ENCODE data around the gene RBM20.

Gene RBM20

DNA sequence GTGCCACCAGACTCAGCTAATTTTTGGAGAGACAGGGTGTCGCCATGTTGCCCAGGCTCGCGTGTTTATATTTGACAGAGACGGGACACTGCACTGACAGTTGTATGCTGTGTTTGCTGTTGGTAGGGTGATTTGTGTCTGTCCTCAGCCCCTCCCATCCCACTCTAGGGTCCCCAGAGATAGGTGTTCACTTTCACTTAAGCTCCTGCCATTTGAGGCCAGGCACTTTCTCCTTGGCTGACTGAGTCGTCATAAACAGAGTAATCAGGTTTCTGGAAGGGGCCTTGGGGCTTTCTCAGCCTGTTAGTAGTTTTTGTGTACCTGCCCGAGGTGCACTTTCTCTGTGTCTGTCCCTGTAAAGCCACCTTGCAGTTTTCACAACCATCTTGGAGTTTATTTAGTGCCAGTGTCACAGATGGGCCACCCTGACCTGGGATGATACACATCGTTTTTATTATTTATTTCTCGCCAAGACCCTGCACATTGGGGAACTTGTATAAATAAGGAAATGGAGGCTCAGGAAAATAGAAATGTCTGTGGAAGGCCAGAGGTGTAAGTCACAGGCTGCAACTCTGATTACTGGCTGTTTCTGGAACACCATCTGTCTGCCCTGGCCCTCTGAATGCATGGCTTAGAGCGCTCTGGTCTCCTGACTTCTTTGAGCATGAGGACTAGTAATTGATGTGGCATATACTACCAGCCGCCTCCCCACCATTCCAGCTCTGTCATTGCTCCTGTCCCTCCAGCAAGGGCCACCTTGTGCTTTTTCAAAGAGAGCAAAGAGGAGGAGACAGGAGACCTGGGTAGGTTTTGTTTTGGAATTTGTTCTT, 145.7 kb downstream of the RBM20 start:
- Histone ChIP-seq H3K27me3 (ENCODE audit: control insufficient read depth, insufficient read depth, low read length) (no peaks in the 10 kb centered on the region), H3K9ac (ENCODE audit: low read length) (no peak overlapping the region), H3K36me3 (ENCODE audit: control insufficient read depth, low read depth, low read length) (no peaks in the 10 kb centered on the region), H3K27ac (ENCODE audit: low read length) (no peak overlapping the region), H3K4me3 (ENCODE audit: low read length) (no peak overlapping the region), H3K9me3 (ENCODE audit: control insufficient read depth, low read depth, low read length) (no peaks in the 10 kb centered on the region), H3K4me1 (ENCODE audit: control insufficient read depth, low read depth, low read length) (no peaks in the 10 kb centered on the region)

DNA sequence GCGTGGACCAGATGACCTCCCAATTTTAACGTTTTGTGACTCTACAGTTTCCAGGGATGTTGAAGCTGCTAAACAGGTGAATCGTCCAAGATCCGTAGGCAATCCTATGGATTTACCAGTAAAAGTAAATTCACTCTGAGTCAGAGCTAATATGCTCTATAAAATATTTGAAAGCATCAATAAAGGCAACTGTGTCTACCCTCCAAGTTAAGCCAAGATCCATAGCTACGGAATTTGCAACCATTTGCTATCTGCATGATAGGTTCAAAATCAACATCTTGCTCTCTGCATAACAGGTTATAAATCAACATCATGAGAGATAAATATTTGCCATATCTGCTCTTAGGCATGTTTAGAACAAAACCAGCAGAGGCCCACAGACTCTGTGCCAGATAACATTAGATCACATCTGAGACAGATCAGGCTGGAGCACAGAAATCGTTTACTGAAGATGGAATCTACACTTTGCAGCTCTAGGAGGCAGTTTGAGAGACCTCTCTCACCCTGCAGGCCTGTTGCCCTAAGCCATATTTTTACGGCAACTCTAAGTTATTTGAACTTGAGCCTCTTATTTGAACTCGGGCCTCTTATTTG, 146.9 kb downstream of the RBM20 start:
- Histone ChIP-seq H3K27ac (ENCODE audit: low read length) (no peak overlapping the region), H3K36me3 (ENCODE audit: control insufficient read depth, low read depth, low read length) (no peaks in the 10 kb centered on the region), H3K9me3 (ENCODE audit: control insufficient read depth, low read depth, low read length) (no peaks in the 10 kb centered on the region), H3K9ac (ENCODE audit: low read length) (no peak overlapping the region), H3K4me3 (ENCODE audit: low read length) (no peak overlapping the region), H3K4me1 (ENCODE audit: control insufficient read depth, low read depth, low read length) (no peaks in the 10 kb centered on the region), H3K27me3 (ENCODE audit: control insufficient read depth, insufficient read depth, low read length) (no peaks in the 10 kb centered on the region)

DNA sequence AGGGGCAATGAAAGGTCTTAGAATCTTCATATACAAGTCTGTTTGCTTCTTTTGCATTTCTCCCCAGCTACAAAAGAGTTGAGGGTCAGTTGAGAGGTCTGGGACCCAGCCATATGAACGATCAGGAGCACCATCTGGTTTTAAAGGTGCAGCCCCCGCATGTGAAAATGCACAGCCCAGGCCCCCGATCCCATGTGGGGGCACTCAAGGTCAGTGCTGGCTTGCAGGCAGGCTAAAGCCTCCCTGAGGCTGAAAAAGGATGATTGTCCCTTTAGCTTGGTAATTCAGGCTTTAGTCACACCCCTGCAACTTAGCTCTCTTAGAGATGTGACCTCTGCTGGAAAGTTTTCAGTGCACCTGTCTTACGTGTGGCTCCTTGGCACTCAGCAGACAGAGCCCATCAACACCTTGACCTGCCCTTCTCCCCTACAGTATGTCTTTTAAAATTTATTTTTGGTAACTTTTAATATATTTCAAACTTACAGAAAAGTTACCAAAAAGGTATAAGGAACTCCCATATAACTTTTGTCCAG, 147.5 kb downstream of the RBM20 start:
- H3K27ac ChIP-seq (ENCODE audit: low read length) = no peak overlapping the region
- H3K9ac ChIP-seq (ENCODE audit: low read length) = no peak overlapping the region
- no peaks in the 10 kb centered on the region for H3K9me3 ChIP-seq (ENCODE audit: control insufficient read depth, low read depth, low read length)
- no peaks in the 10 kb centered on the region for H3K27me3 ChIP-seq (ENCODE audit: control insufficient read depth, insufficient read depth, low read length)
- no peak overlapping the region for H3K4me3 ChIP-seq (ENCODE audit: low read length)
- no peaks in the 10 kb centered on the region for H3K4me1 ChIP-seq (ENCODE audit: control insufficient read depth, low read depth, low read length)
- no peaks in the 10 kb centered on the region for H3K36me3 ChIP-seq (ENCODE audit: control insufficient read depth, low read depth, low read length)

DNA sequence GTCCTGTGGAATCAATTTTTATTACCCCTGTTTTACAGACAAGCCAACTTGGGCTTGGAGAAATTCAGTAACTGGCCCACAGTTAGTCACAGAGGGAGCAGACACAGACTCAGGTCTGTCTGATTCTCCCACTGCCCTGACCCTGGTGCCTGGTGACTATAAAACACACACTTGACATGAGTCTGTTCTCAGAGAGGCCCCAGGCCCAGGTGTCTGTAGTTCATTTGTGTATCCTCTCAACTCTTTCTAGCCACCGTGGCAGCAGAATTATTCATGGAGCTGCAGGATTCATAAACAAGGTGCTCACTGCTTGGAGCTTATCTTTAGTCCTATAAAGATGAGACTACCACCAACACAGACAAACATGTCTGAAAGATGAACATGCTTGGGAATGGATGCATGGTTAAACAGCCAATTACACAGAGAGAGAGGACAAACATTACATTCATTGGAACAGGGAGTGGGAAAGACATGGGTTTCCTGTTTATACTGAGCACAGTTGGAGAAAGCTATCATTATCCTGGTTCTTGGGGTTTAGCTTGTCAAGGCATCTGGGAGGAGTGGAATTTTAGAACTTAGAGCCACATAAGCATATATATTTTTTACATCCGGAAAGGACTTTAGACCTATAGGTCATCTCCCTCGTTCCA, 148.5 kb downstream of the RBM20 start:
- Histone ChIP-seq H3K27ac (ENCODE audit: low read length) (no peak overlapping the region), H3K27me3 (ENCODE audit: control insufficient read depth, insufficient read depth, low read length) (no peaks in the 10 kb centered on the region), H3K9ac (ENCODE audit: low read length) (no peak overlapping the region), H3K9me3 (ENCODE audit: control insufficient read depth, low read depth, low read length) (no peaks in the 10 kb centered on the region), H3K36me3 (ENCODE audit: control insufficient read depth, low read depth, low read length) (no peaks in the 10 kb centered on the region), H3K4me3 (ENCODE audit: low read length) (no peak overlapping the region), H3K4me1 (ENCODE audit: control insufficient read depth, low read depth, low read length) (no peaks in the 10 kb centered on the region)

DNA sequence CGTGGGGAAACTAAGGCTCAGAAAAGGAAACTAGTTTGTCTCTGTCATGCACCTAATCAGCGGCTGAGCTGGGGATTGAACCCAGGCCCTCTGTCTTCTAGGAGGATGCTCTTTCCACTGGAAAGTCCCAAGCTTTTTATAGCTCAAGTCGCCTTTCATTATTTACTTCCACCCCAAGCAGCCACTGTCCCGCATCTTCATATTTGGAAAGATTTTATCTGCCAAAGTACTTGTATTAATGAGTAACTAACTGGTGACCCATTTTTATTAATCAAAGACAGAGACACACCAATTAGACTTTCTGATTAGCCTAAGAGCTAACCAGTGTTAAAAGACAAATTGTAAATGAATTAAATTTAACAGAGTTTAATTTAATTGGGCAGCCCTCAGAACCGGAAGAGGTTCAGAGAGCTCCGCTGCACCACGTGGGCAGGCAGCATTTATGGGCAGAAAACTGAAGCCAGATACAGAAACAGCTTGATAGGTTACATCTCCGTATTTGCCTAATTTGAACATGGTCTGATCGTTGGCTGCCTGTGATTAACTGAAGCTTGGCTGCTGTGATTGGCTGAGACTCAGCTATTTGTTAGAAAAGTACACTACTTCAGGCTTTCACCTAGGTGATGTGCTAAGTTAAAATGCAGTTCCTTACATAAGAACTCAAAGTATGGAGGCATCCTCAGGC, 149.1 kb downstream of the RBM20 start:
- H3K27me3 ChIP-seq (ENCODE audit: control insufficient read depth, insufficient read depth, low read length) = no peaks in the 10 kb centered on the region
- H3K27ac ChIP-seq (ENCODE audit: low read length) = no peak overlapping the region
- no peak overlapping the region for H3K9ac ChIP-seq (ENCODE audit: low read length)

DNA sequence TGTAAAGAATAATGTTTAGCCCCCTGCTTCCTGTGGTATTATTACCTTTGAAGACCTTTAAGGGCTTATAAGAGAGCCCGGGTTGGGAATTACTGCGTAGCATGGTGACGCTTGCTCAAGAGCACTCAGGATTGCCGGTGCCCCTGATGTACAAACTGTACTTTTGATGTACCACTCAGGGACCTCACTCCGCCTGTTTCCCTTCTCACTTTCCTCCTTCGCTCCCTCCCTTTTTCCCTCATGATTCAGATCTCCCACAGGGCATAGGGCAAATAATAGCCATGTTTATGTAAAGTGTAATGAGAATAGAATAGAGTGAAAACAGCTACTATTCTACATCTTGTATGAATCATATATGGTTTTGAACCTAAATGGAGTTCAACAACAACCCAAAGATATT, 149.8 kb downstream of the RBM20 start:
- no peak overlapping the region for H3K4me3 ChIP-seq (ENCODE audit: low read length)
- no peaks in the 10 kb centered on the region for H3K9me3 ChIP-seq (ENCODE audit: control insufficient read depth, low read depth, low read length)
- H3K4me1 ChIP-seq (ENCODE audit: control insufficient read depth, low read depth, low read length) = no peaks in the 10 kb centered on the region
- H3K36me3 ChIP-seq (ENCODE audit: control insufficient read depth, low read depth, low read length) = no peaks in the 10 kb centered on the region
- no peaks in the 10 kb centered on the region for H3K27me3 ChIP-seq (ENCODE audit: control insufficient read depth, insufficient read depth, low read length)
- no peak overlapping the region for H3K27ac ChIP-seq (ENCODE audit: low read length)
- H3K9ac ChIP-seq (ENCODE audit: low read length) = no peak overlapping the region

More for the DNA sequence above, 149.1 kb downstream of the RBM20 start:
- H3K4me1 ChIP-seq (ENCODE audit: control insufficient read depth, low read depth, low read length) = no peaks in the 10 kb centered on the region
- H3K9me3 ChIP-seq (ENCODE audit: control insufficient read depth, low read depth, low read length) = no peaks in the 10 kb centered on the region
- H3K4me3 ChIP-seq (ENCODE audit: low read length) = no peak overlapping the region
- H3K36me3 ChIP-seq (ENCODE audit: control insufficient read depth, low read depth, low read length) = no peaks in the 10 kb centered on the region

DNA sequence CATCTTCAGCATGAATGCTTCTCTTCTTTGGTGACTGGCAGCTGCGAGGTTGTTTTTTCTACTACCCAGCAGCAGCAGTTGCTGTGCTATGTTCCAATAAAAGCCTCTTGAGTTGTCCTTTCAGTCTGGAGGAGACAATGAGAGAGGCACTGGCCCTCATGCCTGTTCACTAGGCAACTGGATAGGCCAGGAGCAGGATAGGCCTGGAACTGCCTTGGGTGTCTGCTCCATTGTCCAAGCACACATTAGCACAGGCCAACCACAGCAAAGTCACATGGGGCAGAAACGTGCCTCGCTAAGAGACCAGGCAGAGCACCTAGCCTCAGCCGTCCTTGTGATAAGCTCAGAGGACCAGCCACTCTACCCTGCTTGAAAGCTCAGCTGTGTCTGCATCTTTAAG, 150.7 kb downstream of the RBM20 start:
- H3K36me3 ChIP-seq (ENCODE audit: control insufficient read depth, low read depth, low read length) = no peaks in the 10 kb centered on the region
- H3K9me3 ChIP-seq (ENCODE audit: control insufficient read depth, low read depth, low read length) = no peaks in the 10 kb centered on the region
- H3K4me1 ChIP-seq (ENCODE audit: control insufficient read depth, low read depth, low read length) = no peaks in the 10 kb centered on the region
- H3K27ac ChIP-seq (ENCODE audit: low read length) = no peak overlapping the region
- no peak overlapping the region for H3K4me3 ChIP-seq (ENCODE audit: low read length)
- H3K9ac ChIP-seq (ENCODE audit: low read length) = no peak overlapping the region
- no peaks in the 10 kb centered on the region for H3K27me3 ChIP-seq (ENCODE audit: control insufficient read depth, insufficient read depth, low read length)

DNA sequence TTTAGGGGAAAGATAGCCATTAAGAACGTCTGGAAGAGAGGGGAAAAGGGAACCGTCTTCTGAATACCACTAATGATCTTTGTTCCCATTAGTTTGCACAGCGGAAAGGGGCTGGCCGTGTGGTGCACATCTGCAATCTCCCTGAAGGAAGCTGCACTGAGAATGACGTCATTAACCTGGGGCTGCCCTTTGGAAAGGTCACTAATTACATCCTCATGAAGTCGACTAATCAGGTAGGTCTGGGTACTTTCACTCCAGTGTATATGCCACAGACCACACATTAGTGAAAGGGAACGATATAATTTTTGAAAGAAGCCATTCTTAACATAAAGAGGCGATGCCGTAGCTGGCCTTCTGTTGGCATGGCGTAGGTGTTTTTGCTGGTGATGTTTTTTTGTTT, 153.3 kb downstream of the RBM20 start:
- H3K4me1 ChIP-seq (ENCODE audit: control insufficient read depth, low read depth, low read length) = no peaks in the 10 kb centered on the region
- H3K27me3 ChIP-seq (ENCODE audit: control insufficient read depth, insufficient read depth, low read length) = no peaks in the 10 kb centered on the region
- no peak overlapping the region for H3K9ac ChIP-seq (ENCODE audit: low read length)
- H3K27ac ChIP-seq (ENCODE audit: low read length) = no peak overlapping the region
- no peaks in the 10 kb centered on the region for H3K36me3 ChIP-seq (ENCODE audit: control insufficient read depth, low read depth, low read length)
- no peaks in the 10 kb centered on the region for H3K9me3 ChIP-seq (ENCODE audit: control insufficient read depth, low read depth, low read length)
- no peak overlapping the region for H3K4me3 ChIP-seq (ENCODE audit: low read length)

DNA sequence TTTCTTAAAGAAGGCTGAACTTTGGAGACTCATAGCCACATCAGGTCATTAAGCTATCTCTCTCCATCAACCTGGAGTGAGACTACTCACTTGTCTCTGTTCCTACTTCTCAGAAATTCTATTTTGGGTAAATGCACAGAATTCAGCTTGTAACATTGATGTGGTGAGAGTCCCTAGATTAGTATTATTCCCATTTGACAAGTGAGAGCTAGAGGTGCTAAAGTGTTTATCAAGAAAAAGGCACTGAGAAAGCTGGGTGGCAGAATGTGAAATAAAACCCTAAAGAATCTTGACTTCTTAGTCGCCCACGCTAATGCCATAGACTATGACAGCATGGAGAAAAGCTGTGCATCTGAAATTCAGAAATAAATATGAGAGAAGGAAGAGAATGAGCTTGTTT, 154.2 kb downstream of the RBM20 start:
- no peak overlapping the region for H3K9ac ChIP-seq (ENCODE audit: low read length)
- no peak overlapping the region for H3K27ac ChIP-seq (ENCODE audit: low read length)
- no peaks in the 10 kb centered on the region for H3K36me3 ChIP-seq (ENCODE audit: control insufficient read depth, low read depth, low read length)
- no peak overlapping the region for H3K4me3 ChIP-seq (ENCODE audit: low read length)
- H3K4me1 ChIP-seq (ENCODE audit: control insufficient read depth, low read depth, low read length) = no peaks in the 10 kb centered on the region
- no peaks in the 10 kb centered on the region for H3K9me3 ChIP-seq (ENCODE audit: control insufficient read depth, low read depth, low read length)
- no peaks in the 10 kb centered on the region for H3K27me3 ChIP-seq (ENCODE audit: control insufficient read depth, insufficient read depth, low read length)

DNA sequence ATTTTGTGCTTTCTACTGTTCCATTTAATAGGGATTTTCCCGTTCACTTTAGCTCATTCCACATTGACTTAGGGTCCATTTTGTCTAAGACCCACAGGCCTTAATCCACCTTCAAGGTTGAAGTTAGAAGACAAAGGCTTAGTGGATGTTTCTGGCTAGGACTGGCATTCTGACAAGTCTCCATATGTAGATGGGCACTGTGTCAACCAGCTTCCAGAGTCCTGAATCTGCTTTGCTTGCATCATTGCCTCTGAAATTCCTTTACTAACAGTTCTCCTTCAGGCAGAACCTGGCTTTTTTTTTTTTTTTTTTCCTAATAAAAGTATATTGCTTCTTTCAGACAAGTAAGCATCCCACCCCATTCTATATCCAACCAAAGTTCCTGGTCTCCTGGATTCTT, 158.0 kb downstream of the RBM20 start:
- H3K4me3 ChIP-seq (ENCODE audit: low read length) = no peak overlapping the region
- H3K36me3 ChIP-seq (ENCODE audit: control insufficient read depth, low read depth, low read length) = no peaks in the 10 kb centered on the region
- no peaks in the 10 kb centered on the region for H3K9me3 ChIP-seq (ENCODE audit: control insufficient read depth, low read depth, low read length)
- H3K27ac ChIP-seq (ENCODE audit: low read length) = no peak overlapping the region
- H3K9ac ChIP-seq (ENCODE audit: low read length) = no peak overlapping the region
- no peaks in the 10 kb centered on the region for H3K27me3 ChIP-seq (ENCODE audit: control insufficient read depth, insufficient read depth, low read length)
- no peaks in the 10 kb centered on the region for H3K4me1 ChIP-seq (ENCODE audit: control insufficient read depth, low read depth, low read length)

DNA sequence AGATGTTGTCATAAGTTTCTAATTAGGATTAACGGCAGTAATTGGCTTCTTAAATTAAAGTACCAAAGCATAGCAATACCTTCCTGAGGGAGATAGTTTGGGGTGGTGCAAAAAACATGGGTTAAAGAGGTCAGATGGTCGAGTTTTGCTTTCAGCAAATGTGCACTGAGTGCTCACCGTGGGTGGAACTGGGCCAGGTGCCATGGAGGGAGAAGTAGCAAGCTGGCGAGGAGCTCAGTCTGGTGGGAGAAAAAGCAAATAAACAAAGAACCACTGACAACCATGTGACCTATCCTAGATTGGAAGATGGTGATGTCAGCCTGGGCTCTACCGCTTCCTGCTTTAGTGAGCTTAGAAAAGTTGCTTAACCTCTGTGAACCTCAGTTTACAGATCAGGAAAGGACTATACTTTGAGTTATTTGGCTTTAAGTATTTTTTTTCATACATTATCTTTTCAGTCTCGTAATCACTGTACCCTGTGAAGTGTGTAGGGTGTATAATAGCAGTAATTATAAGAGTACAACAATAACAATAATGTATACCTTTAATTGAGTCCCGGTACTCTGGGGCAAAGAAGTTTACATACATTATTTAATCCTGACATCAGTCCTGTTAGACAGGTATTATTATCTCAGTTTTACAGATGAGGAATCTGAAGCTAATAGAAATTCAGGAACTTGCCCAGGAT, 158.6 kb downstream of the RBM20 start:
- H3K27ac ChIP-seq (ENCODE audit: low read length) = no peak overlapping the region
- no peaks in the 10 kb centered on the region for H3K9me3 ChIP-seq (ENCODE audit: control insufficient read depth, low read depth, low read length)
- H3K27me3 ChIP-seq (ENCODE audit: control insufficient read depth, insufficient read depth, low read length) = no peaks in the 10 kb centered on the region
- no peak overlapping the region for H3K9ac ChIP-seq (ENCODE audit: low read length)
- H3K36me3 ChIP-seq (ENCODE audit: control insufficient read depth, low read depth, low read length) = no peaks in the 10 kb centered on the region
- no peak overlapping the region for H3K4me3 ChIP-seq (ENCODE audit: low read length)
- no peaks in the 10 kb centered on the region for H3K4me1 ChIP-seq (ENCODE audit: control insufficient read depth, low read depth, low read length)

Data from iPS-18a (cell line).